ENCODE data around the gene SPN.
"Not testable (repeated sequence)": the region's sequence is repeated elsewhere in the genome, so short reads cannot be mapped to it uniquely, and the experiment has no call there.

SPN gene

DNA sequence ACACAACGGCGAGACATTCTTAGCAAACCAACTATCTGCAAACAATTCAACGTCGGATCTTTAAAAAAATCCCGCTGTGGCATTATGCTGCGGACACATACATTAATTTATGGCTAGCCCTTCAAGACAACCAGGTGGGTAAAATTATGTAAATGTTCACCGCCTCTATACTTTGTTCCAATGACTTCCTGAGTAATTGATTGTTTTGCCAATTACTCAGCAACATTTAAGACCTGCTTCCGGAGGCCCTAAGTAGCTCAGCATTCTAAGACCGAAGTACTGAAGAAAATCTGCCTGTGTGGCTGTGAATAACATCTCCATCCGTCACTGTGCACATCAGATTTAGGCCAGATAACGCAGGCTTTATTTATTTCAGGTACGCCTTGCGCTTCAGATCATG, 39.2 kb downstream of the SPN start:
- DNase-seq (ENCODE audit: low read depth): no peak

DNA sequence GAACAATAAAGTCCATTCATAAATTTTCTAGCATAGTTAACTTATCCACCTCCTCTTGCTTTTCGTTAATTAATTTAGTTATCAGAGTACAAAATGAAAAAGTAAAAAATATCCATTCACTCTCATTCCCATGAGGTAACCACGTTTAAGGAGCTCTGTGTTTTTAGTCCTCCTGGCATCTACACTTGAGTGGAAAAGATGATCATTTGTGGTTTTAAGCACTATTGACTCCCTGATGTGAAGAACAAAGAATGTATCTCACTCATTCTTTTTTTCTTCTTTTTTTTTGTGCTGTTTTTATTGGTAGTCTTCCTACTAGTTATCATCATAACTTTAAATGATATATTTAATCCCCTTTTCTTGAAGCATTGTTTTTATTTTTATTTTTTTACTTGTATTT, 42.0 kb downstream of the SPN start:
- DNase-seq (ENCODE audit: low read depth): no peak

DNA sequence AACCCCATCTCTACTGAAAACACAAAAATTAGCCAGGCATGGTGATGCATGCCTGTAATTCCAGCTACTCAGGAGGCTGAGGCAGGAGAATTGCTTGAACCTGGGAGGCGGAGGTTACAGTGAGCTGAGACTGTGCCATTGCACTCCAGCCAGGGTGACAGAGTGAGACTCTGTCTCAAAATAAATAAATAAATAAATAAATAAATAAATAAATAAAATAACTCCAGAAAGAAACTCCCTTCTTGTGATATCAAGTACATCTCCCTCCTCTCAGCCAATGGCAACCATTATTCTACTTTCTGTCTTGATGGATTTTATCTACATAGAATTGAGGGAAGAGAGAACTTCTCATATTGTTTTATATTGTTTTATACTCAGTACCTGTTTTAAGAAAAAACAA, 44.1 kb downstream of the SPN start:
- not testable (repeated sequence) for DNase-seq (ENCODE audit: low read depth)

- DNase-seq (ENCODE audit: low read depth): no peak
These were observed 46.0 kb downstream of the SPN start for GRCh38 chr16:29708917-29709600.

- not testable (repeated sequence) for DNase-seq (ENCODE audit: low read depth)
These were observed 46.6 kb downstream of the SPN start for GRCh38 chr16:29709657-29710056.

- DNase-seq (ENCODE audit: low read depth): peak; percentile 39
These were observed 47.5 kb downstream of the SPN start for GRCh38 chr16:29710227-29711219.

GRCh38 chr16:29712809-29713208, 49.8 kb downstream of the SPN start:
- DNase-seq (ENCODE audit: low read depth): no peak

GRCh38 chr16:29714396-29714795, 51.3 kb downstream of the SPN start:
- DNase-seq (ENCODE audit: low read depth): no peak

GRCh38 chr16:29714972-29715371, 51.9 kb downstream of the SPN start:
- DNase-seq (ENCODE audit: low read depth): no peak

- DNase-seq (ENCODE audit: low read depth): no peak
These were observed 54.1 kb downstream of the SPN start for GRCh38 chr16:29717113-29717512.

- DNase-seq (ENCODE audit: low read depth): no peak
These were observed 56.0 kb downstream of the SPN start for GRCh38 chr16:29719063-29719462.

Measured in GM04504 (cell line).